HS-27A (cell line): ENCODE results near the gene ABAT.
"Not testable (repeated sequence)": the region's sequence is repeated elsewhere in the genome, so short reads cannot be mapped to it uniquely, and the experiment has no call there.

ENCODE experiments used
- DNase-seq: peaks from one replicate; pipeline ENCODE4 v3.0.0-alpha.2; 2012; ENCODE audit warnings: low read depth, missing footprints

Gene ABAT

DNA sequence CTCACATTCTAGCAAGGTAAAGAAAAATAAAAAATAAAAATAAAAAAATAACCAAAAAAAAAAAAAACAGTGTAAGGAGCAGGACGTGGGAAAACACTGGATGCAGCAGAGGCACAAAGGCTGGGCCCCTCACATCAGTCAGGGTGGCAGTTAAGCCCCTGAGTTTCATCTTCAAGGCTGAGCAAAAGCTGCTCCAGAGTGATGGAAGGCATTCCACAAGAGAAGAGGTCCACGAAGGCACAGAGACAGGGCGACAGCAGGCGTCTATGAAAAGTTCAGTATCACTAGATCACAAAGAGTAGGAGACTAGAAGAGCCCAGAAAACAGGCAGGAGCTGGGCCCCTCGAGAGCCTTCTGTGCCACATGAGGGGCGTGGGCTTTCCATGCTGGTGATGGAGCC is 111.0 kb downstream of the ABAT start:
- no peak for DNase-seq

GRCh38 chr16:8786316-8786715 is 111.9 kb downstream of the ABAT start:
- DNase-seq: not testable (repeated sequence)

- DNase-seq: no peak
Measured at GRCh38 chr16:8788578-8789172, 114.3 kb downstream of the ABAT start.

GRCh38 chr16:8795091-8795490 is 120.7 kb downstream of the ABAT start:
- no peak for DNase-seq

DNA sequence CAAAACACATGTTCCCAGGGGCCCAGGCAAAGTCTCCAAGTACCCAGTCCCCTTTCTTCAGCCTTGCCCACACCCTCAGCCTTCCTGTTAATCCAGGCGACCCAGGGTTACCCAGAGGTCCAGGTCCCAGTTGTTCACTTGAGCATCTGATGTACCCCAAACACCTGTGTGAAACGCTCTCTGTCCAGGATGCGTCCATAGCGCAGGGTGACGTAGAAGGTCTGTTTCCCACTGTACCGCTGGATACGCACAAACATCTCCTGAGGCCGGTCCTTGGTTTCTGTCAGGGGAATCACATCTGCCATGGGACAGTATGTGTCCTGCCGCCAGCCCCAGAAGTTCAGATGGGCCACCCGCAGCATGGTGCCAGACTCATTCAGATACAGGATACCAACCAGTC is 121.4 kb downstream of the ABAT start:
- no peak for DNase-seq

GRCh38 chr16:8796469-8797363 is 122.3 kb downstream of the ABAT start:
- no peak for DNase-seq

DNA sequence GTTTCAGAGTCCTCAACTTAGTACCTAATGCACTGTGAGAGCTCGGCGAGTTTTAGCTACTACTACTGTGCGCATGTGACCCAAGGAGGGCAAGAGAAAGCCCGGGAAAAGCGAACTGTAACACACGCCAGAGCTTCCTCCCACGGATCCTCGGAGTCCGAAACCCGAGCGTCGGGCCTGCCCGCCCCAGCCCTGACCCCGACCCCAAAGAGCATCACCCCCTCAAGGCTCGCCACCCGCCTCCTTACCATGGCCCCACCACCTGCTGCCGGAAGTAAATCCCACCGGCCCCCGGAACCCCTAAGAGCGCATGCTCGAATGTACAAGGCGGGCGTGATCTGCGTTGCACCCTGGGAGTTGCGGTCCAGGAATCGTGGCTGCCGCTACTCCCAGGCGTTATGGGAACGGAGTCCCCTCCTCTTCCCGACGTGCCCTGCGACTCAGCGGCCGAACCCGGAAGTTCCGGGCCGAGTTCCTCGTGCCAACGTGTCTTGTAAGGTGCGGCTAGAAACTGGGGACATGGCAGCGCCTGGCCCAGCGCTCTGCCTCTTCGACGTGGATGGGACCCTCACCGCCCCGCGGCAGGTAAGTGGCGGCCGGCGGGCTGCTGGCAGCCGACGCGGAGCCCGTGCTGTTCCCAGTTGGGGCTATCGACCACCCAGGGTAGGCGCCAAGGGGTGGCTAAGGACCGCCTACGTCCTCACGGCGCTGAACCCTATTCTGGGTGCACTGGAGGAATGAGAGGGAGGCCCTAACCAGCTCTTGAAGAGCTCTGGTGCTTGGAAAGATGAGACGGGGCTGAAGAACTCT is 123.2 kb downstream of the ABAT start, which contains the start of the genes PMM2 and TMEM186:
Gene PMM2, plus strand, starts transcription at position 476 of the 810 bp plus-strand sequence. Its CDS starts 44 bp downstream, at position 520.
Gene TMEM186, minus strand, starts transcription at position 276 of the 810 bp plus-strand sequence. Its CDS starts 25 bp downstream, at position 251.
- DNase-seq: peak; percentile 73

DNA sequence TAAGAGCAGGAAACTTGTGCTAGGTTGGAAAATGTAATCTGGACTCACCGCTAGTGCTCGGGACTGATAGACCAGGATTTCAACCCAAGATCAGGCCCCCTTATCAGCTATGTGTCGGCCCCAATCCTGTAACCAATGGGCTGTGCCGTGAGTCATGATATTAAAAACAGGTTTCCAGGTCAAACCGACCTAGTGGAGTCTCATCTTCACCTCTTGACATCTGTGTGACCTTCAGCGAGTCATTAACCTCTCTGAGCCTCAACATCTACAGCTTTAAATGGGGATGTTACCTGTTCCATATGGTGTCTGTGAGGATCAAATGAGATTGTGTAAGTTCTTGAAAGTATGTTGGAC is 123.7 kb downstream of the ABAT start:
- no peak for DNase-seq

- no peak for DNase-seq
Measured at GRCh38 chr16:8798535-8799157, 124.2 kb downstream of the ABAT start.

DNA sequence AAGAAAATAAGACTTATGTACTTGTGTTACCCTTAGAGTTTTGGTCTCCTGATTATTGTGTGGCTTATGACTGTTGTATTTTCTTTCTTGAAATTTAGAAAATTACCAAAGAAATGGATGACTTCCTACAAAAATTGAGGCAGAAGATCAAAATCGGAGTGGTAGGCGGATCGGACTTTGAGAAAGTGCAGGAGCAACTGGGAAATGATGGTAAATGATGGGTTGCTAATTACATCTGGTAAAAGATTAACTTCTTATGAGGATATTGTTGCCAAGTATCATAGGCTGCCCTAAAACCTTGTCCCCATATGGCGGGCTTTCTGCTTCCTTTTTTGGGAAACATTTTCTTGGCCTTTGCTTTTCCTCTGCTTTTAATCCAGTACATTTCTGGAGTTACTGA is 127.3 kb downstream of the ABAT start:
- no peak for DNase-seq

- not testable (repeated sequence) for DNase-seq
Measured at GRCh38 chr16:8803733-8804132, 129.3 kb downstream of the ABAT start.

DNA sequence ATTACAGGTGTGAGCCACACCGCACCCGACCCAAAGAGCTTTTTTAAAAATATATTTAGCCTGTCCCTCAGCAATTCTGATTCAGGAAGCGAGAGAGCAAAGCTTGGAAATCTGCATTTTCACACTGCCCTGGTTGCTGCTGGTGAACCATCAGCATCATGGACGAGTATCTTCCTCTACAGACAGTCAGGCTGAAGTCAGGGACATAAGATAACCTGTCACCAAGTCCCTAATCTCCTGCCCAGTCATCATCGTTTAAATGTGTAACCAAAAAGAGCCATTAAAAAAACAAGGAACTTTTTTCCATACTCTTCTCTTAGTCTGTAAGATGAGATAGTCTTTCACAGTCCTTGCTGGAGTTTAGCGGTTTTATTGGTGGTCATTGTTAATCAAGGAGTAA is 129.9 kb downstream of the ABAT start:
- DNase-seq: no peak

DNA sequence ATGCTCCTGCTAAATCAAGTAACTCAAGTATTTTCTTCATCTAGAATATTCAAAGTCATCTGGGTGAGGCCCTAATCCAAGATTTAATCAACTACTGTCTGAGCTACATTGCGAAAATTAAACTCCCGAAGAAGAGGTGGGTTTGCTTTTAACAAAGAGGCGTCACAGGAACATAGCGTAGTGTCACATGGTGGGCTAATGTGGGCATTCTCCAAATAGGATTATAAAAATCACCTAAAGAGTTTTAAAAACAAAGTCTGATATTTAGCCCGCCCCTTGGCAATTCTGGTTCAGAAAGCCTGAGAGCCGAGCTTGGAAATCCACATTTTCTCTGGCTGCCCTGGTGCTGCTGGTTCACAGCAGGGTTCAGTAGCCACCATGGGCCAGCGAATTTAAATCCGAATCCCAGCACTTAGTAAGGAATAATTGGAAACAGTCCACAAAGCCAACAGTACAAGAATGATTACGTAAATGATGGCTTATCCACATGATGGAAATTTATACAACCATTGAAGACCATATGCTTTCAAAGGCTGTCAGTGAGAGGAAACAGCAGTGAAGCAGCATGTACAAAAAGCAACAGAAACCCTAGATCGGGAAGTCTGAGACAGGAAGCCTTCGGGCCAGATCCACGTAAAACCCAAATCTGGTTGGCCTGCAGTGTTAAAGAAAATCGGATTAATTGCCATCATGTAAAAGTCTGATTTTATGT is 132.0 kb downstream of the ABAT start:
- DNase-seq: no peak

- no peak for DNase-seq
Measured at GRCh38 chr16:8807189-8807588, 132.8 kb downstream of the ABAT start.

GRCh38 chr16:8808009-8808408 is 133.6 kb downstream of the ABAT start:
- no peak for DNase-seq

DNA sequence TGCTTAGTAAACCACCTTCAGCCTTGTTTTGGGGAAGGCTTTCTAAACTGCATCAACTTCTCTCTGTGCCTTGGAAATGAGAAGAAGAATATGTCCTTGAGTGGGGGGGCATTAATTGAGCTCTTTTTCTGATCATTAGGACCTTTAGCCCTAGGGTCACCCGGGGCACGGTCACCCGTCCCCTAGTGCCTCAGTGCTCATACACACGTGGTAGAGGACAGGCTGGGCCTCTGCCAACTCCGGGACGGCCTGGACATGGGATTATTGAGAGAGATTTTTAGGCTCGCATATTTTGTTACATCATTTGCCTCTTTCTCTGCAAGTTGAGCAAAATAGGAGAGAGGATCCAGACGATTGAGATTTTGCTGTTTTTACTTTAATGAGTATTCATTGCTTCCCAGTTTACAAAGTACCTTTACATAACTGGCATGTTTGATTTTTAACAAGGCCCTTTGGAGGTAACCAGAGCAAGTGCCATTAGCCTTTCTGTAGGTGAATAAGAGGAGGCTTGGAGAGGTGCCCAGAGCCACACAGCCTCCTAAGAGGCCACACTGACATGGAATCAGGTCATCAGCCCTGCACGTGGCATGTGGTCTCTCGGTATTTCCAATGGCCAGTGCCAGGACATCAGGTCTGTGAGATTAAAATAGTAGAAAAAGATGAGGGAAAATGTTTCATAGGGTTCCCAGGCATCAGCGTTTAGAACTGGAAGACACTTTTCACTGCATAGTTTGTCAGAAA is 134.4 kb downstream of the ABAT start:
- DNase-seq: no peak

GRCh38 chr16:8812162-8812843 is 137.9 kb downstream of the ABAT start:
- no peak for DNase-seq

GRCh38 chr16:8814095-8814806 is 139.8 kb downstream of the ABAT start:
- no peak for DNase-seq

- DNase-seq: no peak
Measured at GRCh38 chr16:8816967-8817655, 142.7 kb downstream of the ABAT start.
